Type B pancreatic cell (in vitro differentiated cells): ENCODE data around the gene SNAPC3. TPM values are rescaled to one million over a fixed set of nuclear protein-coding genes. Genes with fewer than 3 reads are reported as not detected.

Experiments used
- DNase-seq: peaks from one replicate; pipeline ENCODE4 v3.0.0; 2021; ENCODE audit warnings: mixed read lengths; ENCODE audit not compliant: unreplicated experiment; ENCODE audit errors: extremely low spot score
- H3K27ac Mint-ChIP-seq: 2 replicates; pipeline ENCODE4 v1.8.0; 2021; ENCODE audit warnings: mild to moderate bottlenecking, mixed read lengths
- H3K27me3 Mint-ChIP-seq: 2 replicates; pipeline ENCODE4 v1.8.0; 2021; ENCODE audit warnings: mixed read lengths
- H3K36me3 Mint-ChIP-seq: 2 replicates; pipeline ENCODE4 v1.8.0; 2021; ENCODE audit warnings: mixed read lengths
- H3K4me1 Mint-ChIP-seq: one replicate; pipeline ENCODE4 v1.8.0; 2021; ENCODE audit warnings: mixed read lengths; ENCODE audit not compliant: unreplicated experiment
- H3K4me3 Mint-ChIP-seq: 2 replicates; pipeline ENCODE4 v1.8.0; 2021; ENCODE audit warnings: mild to moderate bottlenecking, mixed read lengths
- H3K9me3 Mint-ChIP-seq: 2 replicates; pipeline ENCODE4 v1.8.0; 2021; ENCODE audit warnings: mixed read lengths
- total RNA-seq: library from RNA; stranded (reverse); gene quantifications from 2 replicates; pipeline ENCODE4 v1.2.1, GENCODE V29; 2021; ENCODE audit warnings: low replicate concordance
- TF ChIP-seq, protein P1 (sequence below): fragments of 200-600 bp; sonication (generic); conservative IDR thresholded peaks from 2 replicates; pipeline ENCODE4 v1.5.0; 2021; ENCODE audit warnings: antibody characterized with exemption, mild to moderate bottlenecking

Gene SNAPC3
- total RNA-seq, 1 donor from 2014 or later = 42.6 TPM

DNA sequence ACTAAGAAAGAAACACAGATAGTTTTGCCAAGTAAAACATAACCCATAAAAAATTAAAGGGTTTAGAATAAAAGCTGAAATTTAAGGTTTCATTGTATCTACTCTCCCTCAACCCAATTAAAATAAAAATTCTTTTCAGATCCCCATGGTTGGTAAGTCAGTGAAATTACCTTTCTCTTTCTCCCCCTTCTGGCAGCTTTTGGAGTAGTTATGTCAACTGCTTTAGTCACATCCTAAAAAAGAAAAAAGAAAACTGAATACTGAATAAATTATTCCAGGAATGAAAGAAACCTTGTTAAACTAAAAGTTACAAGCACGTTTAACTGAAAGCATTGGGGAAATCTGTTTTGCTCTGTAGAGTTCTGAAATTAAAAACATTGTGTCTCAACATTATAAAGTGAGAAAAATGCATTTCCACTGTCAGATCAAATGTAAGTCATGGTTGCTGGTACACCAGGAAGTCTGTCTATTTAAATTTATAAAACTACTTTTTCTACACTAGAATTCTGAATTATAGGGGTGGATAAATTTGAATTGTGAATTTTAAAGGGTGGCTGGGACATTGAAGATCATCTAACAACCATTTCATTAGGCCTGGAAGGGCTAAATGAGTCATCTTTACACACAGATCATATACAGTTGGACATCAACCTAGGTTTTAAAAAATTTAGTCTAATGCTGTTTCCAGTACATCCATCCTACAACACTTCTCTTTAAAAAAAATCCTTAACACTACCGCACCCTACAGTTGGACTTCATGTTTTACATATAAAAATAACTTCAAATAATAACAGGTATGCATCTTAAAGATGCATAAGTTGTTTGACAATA lies 63.4 kb downstream of the SNAPC3 start:
- Mint-ChIP-seq H3K27me3 (no peaks in the 10 kb centered on the region), H3K4me1 (peaks cover 12% of the 10 kb centered on the region), H3K36me3 (peaks cover 32% of the 10 kb centered on the region), H3K9me3 (no peaks in the 10 kb centered on the region), H3K4me3 (no peak overlapping the region), H3K27ac (no peak overlapping the region)
- DNase-seq = no peak
- TF ChIP-seq, protein P1, sequence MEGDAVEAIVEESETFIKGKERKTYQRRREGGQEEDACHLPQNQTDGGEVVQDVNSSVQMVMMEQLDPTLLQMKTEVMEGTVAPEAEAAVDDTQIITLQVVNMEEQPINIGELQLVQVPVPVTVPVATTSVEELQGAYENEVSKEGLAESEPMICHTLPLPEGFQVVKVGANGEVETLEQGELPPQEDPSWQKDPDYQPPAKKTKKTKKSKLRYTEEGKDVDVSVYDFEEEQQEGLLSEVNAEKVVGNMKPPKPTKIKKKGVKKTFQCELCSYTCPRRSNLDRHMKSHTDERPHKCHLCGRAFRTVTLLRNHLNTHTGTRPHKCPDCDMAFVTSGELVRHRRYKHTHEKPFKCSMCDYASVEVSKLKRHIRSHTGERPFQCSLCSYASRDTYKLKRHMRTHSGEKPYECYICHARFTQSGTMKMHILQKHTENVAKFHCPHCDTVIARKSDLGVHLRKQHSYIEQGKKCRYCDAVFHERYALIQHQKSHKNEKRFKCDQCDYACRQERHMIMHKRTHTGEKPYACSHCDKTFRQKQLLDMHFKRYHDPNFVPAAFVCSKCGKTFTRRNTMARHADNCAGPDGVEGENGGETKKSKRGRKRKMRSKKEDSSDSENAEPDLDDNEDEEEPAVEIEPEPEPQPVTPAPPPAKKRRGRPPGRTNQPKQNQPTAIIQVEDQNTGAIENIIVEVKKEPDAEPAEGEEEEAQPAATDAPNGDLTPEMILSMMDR = peak; percentile 68

DNA sequence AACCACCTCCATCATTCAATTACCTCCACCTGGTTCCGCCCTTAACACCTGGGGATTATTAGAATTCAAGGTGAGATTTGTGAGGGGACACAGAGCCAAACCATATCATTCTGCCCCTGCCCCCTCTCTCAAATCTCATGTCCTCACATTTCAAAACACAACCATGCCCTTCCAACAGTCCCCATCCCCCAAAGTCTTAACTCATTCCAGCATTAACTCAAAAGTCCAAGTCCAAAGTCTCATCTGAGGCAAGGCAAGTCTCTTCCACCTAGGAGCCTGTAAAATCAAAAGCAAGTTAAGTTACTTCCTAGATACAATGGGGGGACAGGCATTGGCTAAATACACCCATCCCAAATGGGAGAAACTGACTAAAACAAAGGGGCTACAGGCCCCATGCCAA lies 69.3 kb downstream of the SNAPC3 start:
- Mint-ChIP-seq H3K4me3 (peak overlapping the region; percentile 8), H3K27me3 (no peaks in the 10 kb centered on the region), H3K36me3 (peaks cover 40% of the 10 kb centered on the region), H3K4me1 (no peaks in the 10 kb centered on the region), H3K9me3 (peaks cover 5% of the 10 kb centered on the region), H3K27ac (no peak overlapping the region)
- no peak for DNase-seq
- TF ChIP-seq, protein P1 = no peak

DNA sequence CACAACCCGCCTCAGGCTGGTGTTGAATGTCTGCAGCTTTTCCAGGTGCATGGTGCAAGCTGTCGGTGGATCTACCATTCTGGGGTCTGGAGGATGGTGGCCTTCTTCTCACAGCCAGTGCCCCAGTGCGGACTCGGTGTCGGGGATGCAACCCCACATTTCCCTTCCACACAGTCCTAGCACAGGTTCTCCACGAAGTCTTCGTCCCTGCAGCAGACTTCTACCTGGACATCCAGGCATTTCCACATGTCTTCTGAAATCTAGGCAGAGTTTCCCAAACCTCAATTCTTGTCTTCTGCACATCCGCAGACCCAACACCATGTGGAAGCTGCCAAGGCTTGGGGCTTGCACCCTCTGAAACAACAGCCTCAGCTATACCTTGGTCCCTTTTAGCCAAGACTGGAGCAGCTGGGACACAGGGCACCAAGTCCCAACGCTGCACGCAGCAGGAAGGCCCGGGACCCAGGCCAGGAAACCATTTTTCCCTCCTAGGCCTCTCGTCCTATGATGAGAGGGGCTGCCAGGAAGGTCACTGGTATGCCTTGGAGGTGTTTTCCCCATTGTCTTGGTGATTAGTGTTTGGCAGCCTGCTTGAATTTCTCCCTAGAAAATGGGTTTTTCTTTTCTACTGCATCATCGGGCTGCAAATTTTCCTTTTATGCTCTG lies 69.9 kb downstream of the SNAPC3 start:
- no peak overlapping the region for H3K27ac Mint-ChIP-seq
- H3K27me3 Mint-ChIP-seq = no peaks in the 10 kb centered on the region
- H3K4me1 Mint-ChIP-seq = no peaks in the 10 kb centered on the region
- H3K9me3 Mint-ChIP-seq = peaks cover 5% of the 10 kb centered on the region
- TF ChIP-seq, protein P1 = no peak
- DNase-seq = no peak
- H3K4me3 Mint-ChIP-seq = no peak overlapping the region
- peaks cover 39% of the 10 kb centered on the region for H3K36me3 Mint-ChIP-seq

DNA sequence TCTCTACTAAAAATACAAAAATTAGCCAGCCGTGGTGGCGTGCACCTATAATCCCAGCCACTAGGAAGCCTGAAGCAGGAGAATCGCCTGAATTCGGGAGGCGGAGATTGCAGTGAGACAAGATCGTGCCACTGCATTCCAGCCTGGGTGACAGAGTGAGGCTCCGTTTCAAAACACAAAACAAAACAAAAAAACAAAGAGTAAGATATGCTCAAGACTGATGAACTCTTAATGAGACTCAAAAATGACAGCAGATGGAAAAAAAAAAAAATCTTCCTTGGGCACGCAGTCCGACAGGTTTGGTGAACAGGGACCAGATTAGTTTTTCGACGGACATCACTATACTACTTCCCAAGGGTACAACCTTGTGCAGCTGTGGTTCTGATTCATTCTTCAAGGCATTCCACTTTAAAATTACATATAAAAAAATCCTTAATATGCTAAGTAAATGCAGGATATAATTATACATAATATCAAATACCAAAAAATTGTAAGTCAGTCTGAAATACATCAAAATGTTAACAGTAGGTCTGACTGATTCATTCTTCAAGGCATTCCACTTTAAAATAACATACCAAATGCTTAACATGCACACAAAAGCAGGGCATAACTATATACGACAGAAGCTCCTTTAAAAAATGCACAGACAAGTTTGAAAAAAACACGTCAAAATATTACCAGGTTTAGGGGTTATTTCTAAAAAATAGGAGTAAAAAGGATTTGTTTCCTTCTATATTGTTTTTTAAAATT lies 75.7 kb downstream of the SNAPC3 start:
- Mint-ChIP-seq H3K4me1 (peaks cover 15% of the 10 kb centered on the region), H3K36me3 (peaks cover 39% of the 10 kb centered on the region), H3K9me3 (no peaks in the 10 kb centered on the region), H3K4me3 (peak overlapping the region; percentile 76), H3K27me3 (no peaks in the 10 kb centered on the region), H3K27ac (peak overlapping the region; percentile 84)
- no peak for DNase-seq
- TF ChIP-seq, protein P1 = peak; percentile 18

DNA sequence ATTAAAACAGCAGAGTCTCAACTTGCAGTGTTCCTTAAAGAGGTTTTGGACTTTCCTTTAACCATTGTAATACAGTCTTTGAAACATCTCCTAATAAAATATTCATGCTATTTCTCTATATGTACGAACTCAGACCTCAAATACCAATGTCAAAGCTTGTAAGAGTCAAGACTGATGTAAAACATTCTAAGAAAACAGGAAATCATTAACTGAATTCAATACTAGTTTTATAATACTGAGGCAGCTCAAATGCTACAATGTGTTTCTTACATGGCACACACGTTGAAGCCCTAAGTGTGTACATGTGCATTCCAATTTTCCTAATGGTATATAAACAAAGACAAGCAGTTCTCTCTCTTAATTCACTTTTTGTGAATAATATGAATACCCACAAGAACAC lies 76.5 kb downstream of the SNAPC3 start:
- Mint-ChIP-seq H3K9me3 (no peaks in the 10 kb centered on the region), H3K4me1 (peaks cover 15% of the 10 kb centered on the region), H3K36me3 (peaks cover 36% of the 10 kb centered on the region), H3K4me3 (no peak overlapping the region), H3K27ac (peak overlapping the region; percentile 10), H3K27me3 (no peaks in the 10 kb centered on the region)
- TF ChIP-seq, protein P1 = no peak
- DNase-seq = no peak
